Inflammatory macrophage treated with lipopolysaccharide for 4 hours (primary cell): ENCODE measurements around the gene HNRNPA2B1.
"Not testable (repeated sequence)": the region's sequence is repeated elsewhere in the genome, so short reads cannot be mapped to it uniquely, and the experiment has no call there.

Source experiments
- DNase-seq: peaks from one replicate; pipeline ENCODE4 v3.0.0-alpha.2; 2020

The HNRNPA2B1 gene

GRCh38 chr7:26197153-26198115 is 3.1 kb downstream of the HNRNPA2B1 start:
- peak; percentile 92 for DNase-seq

- DNase-seq: peak; percentile 37
Measured at GRCh38 chr7:26195867-26196657, 4.5 kb downstream of the HNRNPA2B1 start.

DNA sequence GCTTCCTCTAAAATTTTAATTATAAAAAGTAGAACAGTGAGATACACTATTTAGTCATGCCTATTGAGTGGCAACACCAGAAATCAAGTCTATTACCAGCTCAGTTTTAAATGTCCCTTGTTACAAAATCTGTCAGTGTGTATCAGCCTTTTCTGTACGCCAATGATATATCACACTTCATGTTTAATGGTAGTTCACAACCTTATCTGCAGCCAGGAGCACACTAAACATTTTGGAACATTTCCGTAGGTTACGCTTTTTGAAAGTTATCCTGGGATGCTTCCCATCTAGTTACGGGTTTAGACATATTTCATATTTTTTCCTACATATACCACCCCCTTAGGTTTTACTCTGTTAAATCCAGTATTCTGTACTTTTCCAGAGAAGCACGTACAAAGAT is 5.4 kb downstream of the HNRNPA2B1 start:
- no peak for DNase-seq

GRCh38 chr7:26194764-26195163 is 5.8 kb downstream of the HNRNPA2B1 start:
- DNase-seq: not testable (repeated sequence)

- peak; percentile 37 for DNase-seq
Measured at GRCh38 chr7:26193432-26194207, 6.9 kb downstream of the HNRNPA2B1 start.

- peak; percentile 45 for DNase-seq
Measured at GRCh38 chr7:26192485-26193087, 8.0 kb downstream of the HNRNPA2B1 start.

GRCh38 chr7:26191974-26192479 is 8.5 kb downstream of the HNRNPA2B1 start:
- DNase-seq: no peak

DNA sequence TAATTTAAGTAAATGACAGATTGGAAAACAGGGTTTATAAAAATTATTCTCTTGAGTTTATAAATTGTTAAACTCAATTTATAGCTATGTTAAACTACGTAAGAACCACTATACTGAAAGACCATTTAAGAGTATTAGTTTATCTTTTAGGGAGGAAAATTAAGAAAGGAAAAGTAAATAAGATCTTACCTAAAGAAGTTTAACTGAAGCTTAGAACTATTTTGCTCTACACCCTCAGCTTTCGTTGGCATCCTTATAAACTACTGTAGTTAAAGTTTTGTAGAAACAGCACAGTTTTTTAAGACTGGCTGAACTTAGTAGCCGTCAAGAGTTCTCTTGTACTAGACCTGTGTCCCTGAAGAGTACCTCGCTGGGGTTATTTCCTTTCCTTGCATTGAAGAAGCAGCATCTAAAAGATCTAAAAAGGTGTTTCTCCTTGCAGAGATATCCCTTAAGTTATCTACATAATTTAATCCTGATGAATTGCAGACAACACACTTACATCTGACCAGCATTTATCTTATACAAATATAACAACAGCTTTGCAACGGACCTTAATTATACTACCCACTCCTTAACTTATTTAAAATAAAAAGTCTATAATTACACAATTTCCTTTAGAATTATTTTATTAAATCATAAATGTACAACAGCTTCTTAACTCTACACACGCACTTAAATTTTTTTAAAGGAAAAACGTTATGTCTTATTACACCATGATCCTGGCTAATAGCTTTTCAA is 9.1 kb downstream of the HNRNPA2B1 start:
- no peak for DNase-seq

DNA sequence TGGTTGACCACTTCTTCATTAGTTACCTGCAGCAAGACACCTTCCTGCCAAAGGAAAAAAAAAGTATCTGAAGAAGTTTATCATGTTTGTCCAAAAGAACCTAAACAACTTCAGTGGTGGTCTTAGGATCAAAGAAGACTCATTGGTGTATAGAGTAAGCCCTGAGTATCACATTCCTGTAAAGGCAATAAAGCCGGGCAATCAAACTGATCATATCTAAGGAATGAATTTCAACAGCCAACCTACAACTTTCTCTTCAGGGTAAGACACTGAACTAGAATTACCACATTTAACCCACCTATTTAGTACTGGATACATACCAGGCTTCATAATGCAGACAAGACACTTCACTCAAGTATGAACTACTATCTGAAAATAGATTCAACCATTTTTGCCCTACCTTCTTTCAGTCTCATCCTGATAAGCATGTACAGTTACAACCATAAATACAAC is 10.1 kb downstream of the HNRNPA2B1 start:
- DNase-seq: no peak

DNA sequence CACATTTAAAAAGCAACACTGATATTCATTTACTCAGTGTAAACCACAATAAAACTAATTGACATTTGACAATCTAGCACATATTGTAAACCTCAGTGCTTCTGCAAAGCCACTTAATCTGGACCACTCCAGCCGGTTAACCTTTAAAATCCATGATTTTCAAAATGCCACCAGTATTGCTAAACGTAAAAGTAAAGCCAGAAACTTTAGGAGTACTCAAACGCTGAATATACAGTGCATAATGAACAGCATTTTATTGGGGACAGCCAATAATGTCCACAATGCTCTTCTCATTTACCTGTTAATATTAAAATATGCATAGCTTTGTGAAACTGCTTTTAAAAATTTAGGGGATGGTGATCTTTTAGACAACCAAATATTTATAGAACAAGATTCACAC is 10.8 kb downstream of the HNRNPA2B1 start:
- DNase-seq: no peak

DNA sequence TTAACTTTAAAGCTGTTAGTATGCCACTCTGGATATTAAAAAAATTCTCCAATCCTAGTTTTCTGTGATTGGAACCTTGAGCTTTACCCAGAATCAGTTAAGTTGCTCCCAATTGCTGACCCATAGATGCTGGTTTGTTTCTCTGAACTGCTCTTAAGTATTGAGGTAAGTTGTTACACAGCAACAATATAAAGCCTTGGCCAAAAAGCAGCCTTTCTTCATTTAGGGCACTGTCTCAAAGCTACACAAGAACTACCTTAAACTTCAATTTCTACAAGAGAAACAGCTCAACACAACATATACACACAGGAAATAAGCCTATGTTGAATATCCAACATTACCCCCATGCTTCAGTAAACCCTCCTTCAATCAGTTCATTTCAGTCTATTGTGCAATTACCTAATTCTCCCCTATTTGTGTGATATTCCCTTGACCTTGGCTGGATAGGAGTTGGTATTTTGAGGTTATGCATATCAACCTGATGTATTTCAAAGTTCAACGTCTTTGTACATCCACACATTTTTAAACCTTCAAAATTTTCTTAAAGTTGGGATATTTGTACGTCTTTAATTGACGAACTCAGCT is 11.5 kb downstream of the HNRNPA2B1 start:
- no peak for DNase-seq

DNA sequence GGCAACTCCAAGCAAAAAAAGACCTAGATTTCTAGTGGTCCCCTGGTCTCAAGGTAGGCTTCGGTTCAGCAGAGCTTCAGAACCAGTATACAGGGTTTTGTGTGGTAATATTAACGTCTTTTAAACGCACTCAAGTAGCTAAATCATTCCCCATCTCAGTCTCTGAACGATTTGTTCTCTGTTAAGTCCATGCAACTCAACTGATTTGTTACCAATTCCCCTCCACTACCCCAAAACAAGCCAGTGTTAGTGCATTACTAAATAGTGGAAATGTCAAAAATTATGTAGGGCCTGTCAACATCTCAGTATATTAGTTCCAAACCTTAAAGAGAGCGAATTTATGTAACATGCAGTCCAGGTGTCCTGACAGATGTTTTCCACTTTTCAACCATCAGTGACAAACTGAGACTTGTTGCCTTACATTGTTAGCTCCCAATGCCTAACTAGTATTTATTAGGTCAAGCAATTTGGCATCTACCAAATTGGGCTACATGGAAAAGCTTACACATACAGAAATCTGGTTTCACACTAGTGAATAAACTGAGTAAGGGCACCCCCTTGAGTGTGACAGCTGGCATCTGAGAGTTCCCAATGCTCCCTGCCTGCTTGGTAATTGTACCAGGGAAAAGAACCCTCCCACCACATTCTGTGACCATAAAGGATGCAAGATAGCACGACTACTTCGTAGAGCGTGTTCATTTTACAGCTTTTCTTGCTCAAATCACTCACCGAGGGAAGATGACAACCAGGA is 12.2 kb downstream of the HNRNPA2B1 start:
- no peak for DNase-seq

DNA sequence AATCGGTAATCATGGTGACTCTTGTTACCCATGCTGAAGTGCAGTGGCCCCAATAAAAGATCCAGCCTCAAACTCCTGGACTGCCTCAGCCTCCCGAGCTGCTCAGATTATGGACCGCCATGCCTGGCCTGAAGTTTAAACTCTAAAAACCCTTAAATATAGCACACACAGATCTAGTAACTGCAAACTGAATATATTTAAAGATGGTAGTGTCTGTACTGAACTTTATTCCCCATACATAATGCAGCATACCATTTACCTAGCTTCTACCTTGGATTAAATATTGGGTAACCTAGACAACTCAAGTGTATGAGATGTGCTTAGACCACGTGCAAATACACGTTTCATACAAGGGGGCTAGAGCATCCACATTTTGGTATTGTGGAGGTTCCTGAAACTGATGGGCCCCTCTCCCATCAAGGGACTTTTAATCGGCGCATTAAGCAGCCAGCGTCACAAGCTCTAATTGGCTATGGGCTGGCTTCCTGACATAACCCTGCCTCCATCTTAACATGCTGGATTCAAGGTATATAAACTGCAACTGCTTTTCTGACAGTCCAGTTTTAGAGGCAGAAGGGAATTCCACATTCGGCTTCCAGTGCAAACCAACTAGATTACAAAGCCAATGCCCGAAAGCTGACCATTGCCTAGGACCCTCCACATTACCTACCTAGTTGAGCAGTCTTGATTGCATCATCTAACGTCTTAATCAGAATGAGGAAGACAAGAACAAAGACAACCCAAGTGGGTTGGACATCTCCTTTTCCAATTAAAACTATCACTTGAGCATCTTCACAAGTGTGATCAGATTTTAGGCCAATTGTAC is 13.0 kb downstream of the HNRNPA2B1 start:
- no peak for DNase-seq

DNA sequence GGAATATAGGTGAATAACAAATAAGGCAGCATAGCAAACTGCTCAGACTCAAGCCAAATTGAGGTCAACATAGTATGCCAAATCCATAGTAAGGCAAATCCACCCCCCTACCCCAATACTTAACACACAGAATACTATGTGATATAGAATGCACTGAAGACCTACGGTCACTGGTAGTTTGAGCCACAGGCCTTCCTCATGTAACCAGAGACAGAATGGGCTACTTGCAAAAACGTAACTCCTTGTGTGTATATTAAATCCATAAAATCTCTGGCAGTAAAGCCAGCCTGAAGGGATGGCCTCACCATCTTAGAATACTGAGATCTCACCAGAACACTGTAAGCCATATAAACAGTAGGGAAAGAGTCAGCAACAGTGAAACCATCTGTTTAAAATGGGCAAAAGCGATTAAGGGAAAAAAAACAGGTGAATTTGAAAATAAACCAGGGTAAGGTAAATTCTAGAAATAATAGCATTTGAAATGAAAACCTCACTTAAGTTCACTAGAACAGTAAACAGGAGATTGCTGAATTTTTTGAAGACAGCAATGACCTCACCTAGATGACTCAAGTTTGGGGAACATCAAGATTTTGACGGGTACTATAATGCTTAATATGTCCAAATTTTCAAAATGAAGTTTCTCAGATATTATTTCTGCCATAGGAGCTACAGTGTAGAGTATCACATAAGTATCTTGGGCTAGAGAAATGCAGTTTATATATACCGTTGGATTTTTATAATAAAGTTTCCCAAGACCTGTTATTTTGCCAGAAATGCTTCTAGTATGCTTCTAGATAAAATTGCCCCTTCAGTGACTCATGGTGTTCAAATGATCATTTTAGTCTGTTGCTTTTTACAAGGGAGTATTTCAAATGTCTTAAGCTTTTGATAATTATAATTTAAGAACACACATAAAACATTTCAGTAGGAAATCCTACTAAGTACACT is 13.9 kb downstream of the HNRNPA2B1 start:
- DNase-seq: peak; percentile 37

DNA sequence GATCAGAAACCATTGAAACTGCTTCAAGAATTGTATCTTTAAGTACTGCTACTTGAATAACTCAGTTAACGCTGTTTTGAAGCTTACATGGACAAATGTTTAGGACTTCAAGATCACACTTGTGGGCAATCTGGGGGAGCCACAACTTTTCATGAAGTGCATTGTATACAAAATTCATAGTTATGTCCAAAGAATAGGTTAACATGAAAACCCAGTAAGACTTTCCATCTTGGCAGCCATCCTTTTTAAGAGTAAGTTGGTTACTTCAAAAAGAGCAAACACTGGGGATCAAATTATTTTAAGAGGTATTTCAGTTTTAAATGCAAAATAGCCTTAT is 14.7 kb downstream of the HNRNPA2B1 start:
- no peak for DNase-seq

- DNase-seq: peak; percentile 45
Measured at GRCh38 chr7:26185131-26185843, 15.3 kb downstream of the HNRNPA2B1 start.

- not testable (repeated sequence) for DNase-seq
Measured at GRCh38 chr7:26184281-26185101, 16.1 kb downstream of the HNRNPA2B1 start.
